Lower leg skin (tissue), 4 donors: ENCODE measurements around the gene CAPN13. TPM values are rescaled to one million over a fixed set of nuclear protein-coding genes. Genes with fewer than 3 reads are reported as not detected.

ENCODE experiments used
- DNase-seq, 2 donors: peaks; one replicate each; pipeline ENCODE4 v3.0.0-alpha.2; 2019; ENCODE audit warnings: low spot score in 2 of 2
- H3K4me3 ChIP-seq: fragments of 200-600 bp; sonication (generic); 2 replicates; pipeline ENCODE4 v1.5.1; 2017; ENCODE audit warnings: mild to moderate bottlenecking, low read depth; ENCODE audit not compliant: poor library complexity, severe bottlenecking
- POLR2A ChIP-seq, 2 donors: fragments of 450-650 bp; IDR thresholded peaks; one replicate each; pipeline ENCODE4 v1.6.1; 2016 to 2017; ENCODE audit warnings: antibody characterized with exemption in 2 of 2, mild to moderate bottlenecking in 1 of 2, moderate library complexity in 1 of 2
- WGBS, 2 donors: methylation state at CpG; one replicate each; pipeline ENCODE4 v1.1.5; 2018; 5-methylcytosine and 5-hydroxymethylcytosine counted together
- intact Hi-C: fragments of 100-400 bp; cut with DNase I; formaldehyde crosslinking; loops from one replicate; pipeline ENCODE4 v1.15.0; 2023; ENCODE audit warnings: low total_unique reads
- total RNA-seq, 4 donors: library from RNA; depleted of rRNA; stranded (reverse); fragments of >200 nt; gene quantifications; one replicate each; pipeline ENCODE4 v1.1.0, GENCODE V29; 2016
- TF ChIP-seq, protein P1 (sequence below), 3 donors: fragments of 450-650 bp; IDR thresholded peaks; one replicate each; pipeline ENCODE4 v1.5.1; 2016; ENCODE audit warnings: antibody characterized with exemption in 3 of 3, mild to moderate bottlenecking in 3 of 3, moderate library complexity in 2 of 3

CAPN13 gene
- total RNA-seq, 4 donors from 2014 or later = 0.10 to 0.45 (median 0.11) TPM; not detected in 1

GRCh38 chr2:30681022-30681421, 126.2 kb downstream of the CAPN13 start:
- TF ChIP-seq, protein P1, sequence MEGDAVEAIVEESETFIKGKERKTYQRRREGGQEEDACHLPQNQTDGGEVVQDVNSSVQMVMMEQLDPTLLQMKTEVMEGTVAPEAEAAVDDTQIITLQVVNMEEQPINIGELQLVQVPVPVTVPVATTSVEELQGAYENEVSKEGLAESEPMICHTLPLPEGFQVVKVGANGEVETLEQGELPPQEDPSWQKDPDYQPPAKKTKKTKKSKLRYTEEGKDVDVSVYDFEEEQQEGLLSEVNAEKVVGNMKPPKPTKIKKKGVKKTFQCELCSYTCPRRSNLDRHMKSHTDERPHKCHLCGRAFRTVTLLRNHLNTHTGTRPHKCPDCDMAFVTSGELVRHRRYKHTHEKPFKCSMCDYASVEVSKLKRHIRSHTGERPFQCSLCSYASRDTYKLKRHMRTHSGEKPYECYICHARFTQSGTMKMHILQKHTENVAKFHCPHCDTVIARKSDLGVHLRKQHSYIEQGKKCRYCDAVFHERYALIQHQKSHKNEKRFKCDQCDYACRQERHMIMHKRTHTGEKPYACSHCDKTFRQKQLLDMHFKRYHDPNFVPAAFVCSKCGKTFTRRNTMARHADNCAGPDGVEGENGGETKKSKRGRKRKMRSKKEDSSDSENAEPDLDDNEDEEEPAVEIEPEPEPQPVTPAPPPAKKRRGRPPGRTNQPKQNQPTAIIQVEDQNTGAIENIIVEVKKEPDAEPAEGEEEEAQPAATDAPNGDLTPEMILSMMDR (IDR thresholded peaks at IDR 0.05) = no peak
- no peak for TF ChIP-seq POLR2A (IDR thresholded peaks at IDR 0.05)
- H3K4me3 ChIP-seq = no peak overlapping the region
- intact Hi-C loops = no loop called here
- no peak for DNase-seq
- WGBS, 2 donors = 85 to 88% methylated on average over 4 of the region's 4 CpGs

DNA sequence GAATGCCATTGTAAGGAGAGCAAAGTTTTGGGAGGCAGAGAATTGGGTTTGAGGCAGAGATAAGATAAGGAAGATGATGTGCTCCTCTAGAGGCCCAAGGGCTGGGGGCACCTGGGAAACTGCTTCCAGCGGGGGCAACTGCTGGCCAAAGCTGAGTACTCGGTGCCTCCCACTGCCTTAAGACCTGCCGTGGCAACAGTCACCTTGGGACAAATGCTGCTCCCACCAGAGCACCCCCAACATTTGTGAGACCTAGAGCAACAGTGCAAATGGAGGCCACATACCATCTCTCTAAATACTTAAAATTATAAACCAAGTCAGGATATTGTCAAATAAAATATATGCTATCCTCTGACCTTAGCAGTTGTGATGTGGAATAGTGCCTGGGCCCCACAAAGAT, 127.1 kb downstream of the CAPN13 start:
- WGBS, 2 donors = 93 to 100% methylated on average over 3 of the region's 3 CpGs
- intact Hi-C loops = no loop called here
- no peak for DNase-seq
- H3K4me3 ChIP-seq = no peak overlapping the region
- TF ChIP-seq POLR2A (IDR thresholded peaks at IDR 0.05) = no peak
- TF ChIP-seq, protein P1 (IDR thresholded peaks at IDR 0.05) = no peak

GRCh38 chr2:30679426-30680088, 127.7 kb downstream of the CAPN13 start:
- peak; percentile 13 to 48 for DNase-seq
- intact Hi-C loops = no loop called here
- WGBS, 2 donors = 73 to 82% methylated on average over 12 of the region's 12 CpGs
- H3K4me3 ChIP-seq = no peak overlapping the region
- TF ChIP-seq, protein P1 (IDR thresholded peaks at IDR 0.05) = no peak
- TF ChIP-seq POLR2A (IDR thresholded peaks at IDR 0.05) = no peak

DNA sequence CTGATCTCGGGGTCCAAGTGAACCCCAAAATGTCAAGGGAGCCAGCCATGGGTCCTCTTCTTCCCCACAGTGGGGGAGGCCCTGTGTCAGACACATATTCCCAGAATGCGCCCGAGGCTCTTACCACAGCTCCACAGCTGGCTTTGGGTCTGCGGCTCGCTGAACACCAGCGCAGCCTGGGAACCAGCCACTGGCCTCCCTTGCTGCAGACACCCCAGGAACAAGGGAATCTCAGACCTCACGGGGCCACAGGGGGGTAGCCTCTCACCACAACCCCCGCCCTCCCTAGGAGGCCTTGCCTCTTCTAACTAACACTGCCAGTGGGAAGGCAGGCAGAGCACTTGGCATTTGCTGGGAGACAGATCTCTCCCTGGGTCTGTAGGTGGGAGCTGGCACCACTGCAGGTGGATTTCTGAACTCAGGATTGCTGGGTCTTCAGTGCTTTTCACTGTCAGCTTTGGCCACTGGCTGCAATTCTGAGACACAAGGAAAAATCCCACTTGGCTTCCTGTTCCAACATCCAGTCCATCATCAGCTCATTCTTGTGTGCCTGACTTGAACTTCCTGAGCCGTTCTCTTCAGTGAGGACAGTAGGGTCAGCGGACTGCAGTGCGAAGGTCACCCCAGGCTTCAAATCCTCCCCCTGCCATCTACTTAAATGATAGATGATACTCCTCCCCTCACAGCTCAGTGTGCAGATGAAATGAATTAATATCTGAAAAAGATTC, 128.7 kb downstream of the CAPN13 start:
- WGBS, 2 donors = 84 to 86% methylated on average over 11 of the region's 11 CpGs
- intact Hi-C loops = no loop called here
- peak; percentile 11 to 81 for DNase-seq
- TF ChIP-seq, protein P1 (IDR thresholded peaks at IDR 0.05) = no peak
- TF ChIP-seq POLR2A (IDR thresholded peaks at IDR 0.05) = no peak
- no peak overlapping the region for H3K4me3 ChIP-seq

DNA sequence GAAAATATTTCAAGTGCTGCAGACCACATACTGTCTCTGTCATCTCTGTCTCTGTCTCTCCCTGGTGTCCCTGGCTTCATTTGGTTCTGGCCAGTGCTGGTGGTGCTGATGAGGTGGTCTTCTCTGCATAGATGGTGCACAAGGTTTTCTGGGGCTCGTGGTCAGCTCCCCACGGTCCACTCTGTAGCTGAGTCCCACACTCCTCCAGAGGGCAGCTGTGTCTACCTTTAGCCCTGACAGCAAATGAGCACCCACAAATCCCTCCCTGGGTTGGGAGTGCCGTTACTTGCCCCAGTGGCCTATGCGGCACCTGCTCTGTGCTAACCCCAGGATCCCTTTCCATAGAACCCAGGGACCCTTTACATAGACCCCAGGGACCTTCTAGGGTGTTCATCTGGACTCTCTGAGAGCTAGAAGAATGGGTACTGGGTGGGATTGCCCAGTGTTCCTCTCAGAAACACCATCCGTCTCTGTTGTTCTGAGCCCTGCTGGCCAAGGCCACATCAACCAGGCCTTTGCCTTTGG, 129.3 kb downstream of the CAPN13 start:
- no peak overlapping the region for H3K4me3 ChIP-seq
- intact Hi-C loops = no loop called here
- WGBS, 2 donors = 87 to 89% methylated on average over 5 of the region's 5 CpGs
- DNase-seq = peak in 1 of 2 donors; percentile 72
- TF ChIP-seq, protein P1 (IDR thresholded peaks at IDR 0.05) = no peak
- no peak for TF ChIP-seq POLR2A (IDR thresholded peaks at IDR 0.05)
